Activated naive CD8-positive, alpha-beta T cell treated with anti-CD3 and anti-CD28 coated beads for 36 hours (primary cell): ENCODE measurements around the gene CD55. TPM values are rescaled to one million over a fixed set of nuclear protein-coding genes. Genes with fewer than 3 reads are reported as not detected.
"Not testable (repeated sequence)": the region's sequence is repeated elsewhere in the genome, so short reads cannot be mapped to it uniquely, and the experiment has no call there.

Experiments
- DNase-seq: peaks from one replicate; pipeline ENCODE4 v3.0.0; 2021
- H3K27ac Mint-ChIP-seq: one replicate; pipeline ENCODE4 v1.8.0; 2022; ENCODE audit warnings: mild to moderate bottlenecking, moderate library complexity, mixed read lengths
- H3K27me3 Mint-ChIP-seq: one replicate; pipeline ENCODE4 v1.8.0; 2022; ENCODE audit warnings: mild to moderate bottlenecking, mixed read lengths
- H3K36me3 Mint-ChIP-seq: one replicate; pipeline ENCODE4 v1.8.0; 2021; ENCODE audit warnings: mild to moderate bottlenecking, mixed read lengths
- H3K4me1 Mint-ChIP-seq: one replicate; pipeline ENCODE4 v1.8.0; 2021; ENCODE audit warnings: mixed read lengths
- H3K4me3 Mint-ChIP-seq: one replicate; pipeline ENCODE4 v1.8.0; 2022; ENCODE audit warnings: mild to moderate bottlenecking, moderate library complexity, mixed read lengths
- H3K9me3 Mint-ChIP-seq: one replicate; pipeline ENCODE4 v1.8.0; 2022; ENCODE audit warnings: mixed read lengths
- total RNA-seq, 2 experiments: library from RNA; stranded (reverse); gene quantifications; one replicate each; pipeline ENCODE4 v1.2.3, GENCODE V29; 2021

CD55 gene
- total RNA-seq, 2 experiments from 2014 or later, result 84.0 to 84.1 TPM

GRCh38 chr1:207315435-207315834 lies 6.0 kb upstream of the CD55 start:
- DNase-seq, result no peak
- Mint-ChIP-seq H3K36me3 (peaks cover 3% of the 10 kb centered on the region), H3K4me1 (peaks cover 7% of the 10 kb centered on the region), H3K27me3 (no peaks in the 10 kb centered on the region), H3K9me3 (no peaks in the 10 kb centered on the region), H3K4me3 (no peak overlapping the region), H3K27ac (no peak overlapping the region)

GRCh38 chr1:207316141-207316540 lies 5.3 kb upstream of the CD55 start:
- no peak overlapping the region for H3K27ac Mint-ChIP-seq
- peaks cover 9% of the 10 kb centered on the region for H3K4me1 Mint-ChIP-seq
- no peak overlapping the region for H3K4me3 Mint-ChIP-seq
- no peak for DNase-seq
- no peaks in the 10 kb centered on the region for H3K27me3 Mint-ChIP-seq
- H3K36me3 Mint-ChIP-seq, result peaks cover 3% of the 10 kb centered on the region
- no peaks in the 10 kb centered on the region for H3K9me3 Mint-ChIP-seq

GRCh38 chr1:207316622-207317391 lies 4.7 kb upstream of the CD55 start:
- Mint-ChIP-seq H3K27ac (peak overlapping the region; percentile 17), H3K27me3 (peaks cover 4% of the 10 kb centered on the region), H3K4me3 (no peak overlapping the region), H3K9me3 (no peaks in the 10 kb centered on the region), H3K36me3 (peaks cover 3% of the 10 kb centered on the region), H3K4me1 (peaks cover 10% of the 10 kb centered on the region)
- no peak for DNase-seq

- peaks cover 4% of the 10 kb centered on the region for H3K27me3 Mint-ChIP-seq
- no peak for DNase-seq
- peaks cover 9% of the 10 kb centered on the region for H3K36me3 Mint-ChIP-seq
- peaks cover 10% of the 10 kb centered on the region for H3K4me1 Mint-ChIP-seq
- no peak overlapping the region for H3K4me3 Mint-ChIP-seq
- no peaks in the 10 kb centered on the region for H3K9me3 Mint-ChIP-seq
- H3K27ac Mint-ChIP-seq, result no peak overlapping the region
Observed at GRCh38 chr1:207317561-207317960, 3.9 kb upstream of the CD55 start.

GRCh38 chr1:207318072-207318619 lies 3.3 kb upstream of the CD55 start:
- Mint-ChIP-seq H3K4me3 (no peak overlapping the region), H3K27ac (no peak overlapping the region), H3K4me1 (peaks cover 10% of the 10 kb centered on the region), H3K36me3 (peaks cover 10% of the 10 kb centered on the region), H3K27me3 (peaks cover 4% of the 10 kb centered on the region), H3K9me3 (no peaks in the 10 kb centered on the region)
- DNase-seq, result no peak

- peaks cover 20% of the 10 kb centered on the region for H3K36me3 Mint-ChIP-seq
- H3K9me3 Mint-ChIP-seq, result no peaks in the 10 kb centered on the region
- H3K4me1 Mint-ChIP-seq, result peaks cover 14% of the 10 kb centered on the region
- no peak overlapping the region for H3K27ac Mint-ChIP-seq
- no peak for DNase-seq
- H3K27me3 Mint-ChIP-seq, result peaks cover 4% of the 10 kb centered on the region
- no peak overlapping the region for H3K4me3 Mint-ChIP-seq
Observed at GRCh38 chr1:207319199-207319598, 2.3 kb upstream of the CD55 start.

GRCh38 chr1:207320105-207320504 lies 1.4 kb upstream of the CD55 start:
- not testable (repeated sequence) for H3K27me3 Mint-ChIP-seq, DNase-seq, H3K9me3 Mint-ChIP-seq
- Mint-ChIP-seq H3K27ac (peak overlapping the region; percentile 70), H3K36me3 (peaks cover 23% of the 10 kb centered on the region), H3K4me3 (peak overlapping the region; percentile 63), H3K4me1 (peaks cover 17% of the 10 kb centered on the region)

GRCh38 chr1:207321790-207322645 lies 540 bp downstream of the CD55 start:
- H3K36me3 Mint-ChIP-seq, result peaks cover 34% of the 10 kb centered on the region
- DNase-seq, result no peak
- H3K27me3 Mint-ChIP-seq, result peaks cover 4% of the 10 kb centered on the region
- peak overlapping the region; percentile 99 for H3K27ac Mint-ChIP-seq
- H3K4me1 Mint-ChIP-seq, result peaks cover 26% of the 10 kb centered on the region
- H3K4me3 Mint-ChIP-seq, result peak overlapping the region; percentile 92
- H3K9me3 Mint-ChIP-seq, result no peaks in the 10 kb centered on the region

- peaks cover 2% of the 10 kb centered on the region for H3K9me3 Mint-ChIP-seq
- DNase-seq, result no peak
- H3K27me3 Mint-ChIP-seq, result peaks cover 4% of the 10 kb centered on the region
- peaks cover 38% of the 10 kb centered on the region for H3K4me1 Mint-ChIP-seq
- peak overlapping the region; percentile 76 for H3K27ac Mint-ChIP-seq
- peaks cover 51% of the 10 kb centered on the region for H3K36me3 Mint-ChIP-seq
- peak overlapping the region; percentile 82 for H3K4me3 Mint-ChIP-seq
Observed at GRCh38 chr1:207323425-207324225, 2.1 kb downstream of the CD55 start.

GRCh38 chr1:207328004-207328403 lies 6.5 kb downstream of the CD55 start:
- no peaks in the 10 kb centered on the region for H3K27me3 Mint-ChIP-seq
- H3K4me3 Mint-ChIP-seq, result no peak overlapping the region
- H3K27ac Mint-ChIP-seq, result peak overlapping the region; percentile 52
- H3K36me3 Mint-ChIP-seq, result peaks cover 80% of the 10 kb centered on the region
- no peak for DNase-seq
- H3K4me1 Mint-ChIP-seq, result peaks cover 52% of the 10 kb centered on the region
- H3K9me3 Mint-ChIP-seq, result peaks cover 19% of the 10 kb centered on the region

- H3K4me1 Mint-ChIP-seq, result peaks cover 56% of the 10 kb centered on the region
- no peak overlapping the region for H3K4me3 Mint-ChIP-seq
- H3K27ac Mint-ChIP-seq, result no peak overlapping the region
- peaks cover 29% of the 10 kb centered on the region for H3K9me3 Mint-ChIP-seq
- H3K36me3 Mint-ChIP-seq, result peaks cover 81% of the 10 kb centered on the region
- no peaks in the 10 kb centered on the region for H3K27me3 Mint-ChIP-seq
- no peak for DNase-seq
Observed at GRCh38 chr1:207328908-207329440, 7.5 kb downstream of the CD55 start.

GRCh38 chr1:207329469-207329868 lies 8.0 kb downstream of the CD55 start:
- no peak overlapping the region for H3K4me3 Mint-ChIP-seq
- no peaks in the 10 kb centered on the region for H3K27me3 Mint-ChIP-seq
- H3K9me3 Mint-ChIP-seq, result peaks cover 34% of the 10 kb centered on the region
- peaks cover 83% of the 10 kb centered on the region for H3K36me3 Mint-ChIP-seq
- H3K27ac Mint-ChIP-seq, result peak overlapping the region; percentile 45
- H3K4me1 Mint-ChIP-seq, result peaks cover 58% of the 10 kb centered on the region
- no peak for DNase-seq

- Mint-ChIP-seq H3K27me3 (no peaks in the 10 kb centered on the region), H3K36me3 (peaks cover 87% of the 10 kb centered on the region), H3K27ac (peak overlapping the region; percentile 7), H3K9me3 (peaks cover 40% of the 10 kb centered on the region), H3K4me1 (peaks cover 62% of the 10 kb centered on the region), H3K4me3 (no peak overlapping the region)
- no peak for DNase-seq
Observed at GRCh38 chr1:207330011-207330710, 8.7 kb downstream of the CD55 start.
